Measurements from ENCODE around the gene GYG1.
A peak's percentile ranks its signal among the peaks of the same experiment; 100 is the strongest.

The GYG1 gene

GRCh38 chr3:149018247-149018646, 26.9 kb downstream of the GYG1 start:
- no peak for DNase-seq (ENCODE audit: low spot score)

- no peak for DNase-seq (ENCODE audit: low spot score)
These were observed 28.2 kb downstream of the GYG1 start for GRCh38 chr3:149019580-149019979.

- DNase-seq (ENCODE audit: low spot score), result peak; percentile 5
These were observed 29.0 kb downstream of the GYG1 start for GRCh38 chr3:149020196-149020838.

- DNase-seq (ENCODE audit: low spot score), result peak; percentile 12
These were observed 29.5 kb downstream of the GYG1 start for GRCh38 chr3:149020839-149021252.

- DNase-seq (ENCODE audit: low spot score), result peak; percentile 13
These were observed 30.5 kb downstream of the GYG1 start for GRCh38 chr3:149021830-149022229.

- no peak for DNase-seq (ENCODE audit: low spot score)
These were observed 32.6 kb downstream of the GYG1 start for GRCh38 chr3:149023951-149024350.

- DNase-seq (ENCODE audit: low spot score), result no peak
These were observed 35.4 kb downstream of the GYG1 start for GRCh38 chr3:149026718-149027117.

GRCh38 chr3:149031096-149031495, 39.8 kb downstream of the GYG1 start:
- no peak for DNase-seq (ENCODE audit: low spot score)

- DNase-seq (ENCODE audit: low spot score), result no peak
These were observed 46.3 kb downstream of the GYG1 start for GRCh38 chr3:149037684-149038083.

GRCh38 chr3:149038322-149038721, 47.0 kb downstream of the GYG1 start:
- DNase-seq (ENCODE audit: low spot score), result no peak

GRCh38 chr3:149042789-149043386, 51.5 kb downstream of the GYG1 start:
- DNase-seq (ENCODE audit: low spot score), result no peak

- no peak for DNase-seq (ENCODE audit: low spot score)
These were observed 53.2 kb downstream of the GYG1 start for GRCh38 chr3:149044339-149045083.

- DNase-seq (ENCODE audit: low spot score), result no peak
These were observed 64.2 kb downstream of the GYG1 start for GRCh38 chr3:149055575-149055974.

- no peak for DNase-seq (ENCODE audit: low spot score)
These were observed 66.9 kb downstream of the GYG1 start for GRCh38 chr3:149058198-149058597.

- no peak for DNase-seq (ENCODE audit: low spot score)
These were observed 67.3 kb downstream of the GYG1 start for GRCh38 chr3:149058602-149059001.

- no peak for DNase-seq (ENCODE audit: low spot score)
These were observed 70.4 kb downstream of the GYG1 start for GRCh38 chr3:149061776-149062175.

- no peak for DNase-seq (ENCODE audit: low spot score)
These were observed 76.5 kb downstream of the GYG1 start for GRCh38 chr3:149067883-149068282.
